ENCODE results near the gene SMIM32.
A peak's percentile ranks its signal among the peaks of the same experiment; 100 is the strongest.

SMIM32 gene

DNA sequence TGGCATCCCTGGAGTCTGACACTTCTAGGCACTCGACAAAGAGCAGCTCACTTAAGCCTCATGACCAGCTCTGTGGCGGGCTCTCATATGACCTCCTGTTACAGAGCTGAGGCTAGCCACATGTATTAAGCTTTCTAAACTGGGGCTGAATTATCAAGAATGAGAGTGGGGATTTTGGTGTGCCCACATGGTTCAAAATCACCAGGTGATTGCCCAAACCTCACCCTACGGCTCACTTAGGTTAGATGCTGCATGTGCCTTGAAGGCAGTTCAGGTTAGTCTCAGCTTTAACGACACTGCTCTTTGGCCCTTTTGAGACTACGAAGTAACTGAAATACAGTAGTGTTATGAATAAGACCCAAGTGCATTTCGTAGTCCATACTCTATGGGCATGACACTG is 39.4 kb upstream of the SMIM32 start:
- TF ChIP-seq, protein P1, sequence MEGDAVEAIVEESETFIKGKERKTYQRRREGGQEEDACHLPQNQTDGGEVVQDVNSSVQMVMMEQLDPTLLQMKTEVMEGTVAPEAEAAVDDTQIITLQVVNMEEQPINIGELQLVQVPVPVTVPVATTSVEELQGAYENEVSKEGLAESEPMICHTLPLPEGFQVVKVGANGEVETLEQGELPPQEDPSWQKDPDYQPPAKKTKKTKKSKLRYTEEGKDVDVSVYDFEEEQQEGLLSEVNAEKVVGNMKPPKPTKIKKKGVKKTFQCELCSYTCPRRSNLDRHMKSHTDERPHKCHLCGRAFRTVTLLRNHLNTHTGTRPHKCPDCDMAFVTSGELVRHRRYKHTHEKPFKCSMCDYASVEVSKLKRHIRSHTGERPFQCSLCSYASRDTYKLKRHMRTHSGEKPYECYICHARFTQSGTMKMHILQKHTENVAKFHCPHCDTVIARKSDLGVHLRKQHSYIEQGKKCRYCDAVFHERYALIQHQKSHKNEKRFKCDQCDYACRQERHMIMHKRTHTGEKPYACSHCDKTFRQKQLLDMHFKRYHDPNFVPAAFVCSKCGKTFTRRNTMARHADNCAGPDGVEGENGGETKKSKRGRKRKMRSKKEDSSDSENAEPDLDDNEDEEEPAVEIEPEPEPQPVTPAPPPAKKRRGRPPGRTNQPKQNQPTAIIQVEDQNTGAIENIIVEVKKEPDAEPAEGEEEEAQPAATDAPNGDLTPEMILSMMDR (IDR thresholded peaks at IDR 0.05; ENCODE audit: extremely low read depth, insufficient read depth, missing control alignments): no peak
- peak; percentile 32 for DNase-seq (ENCODE audit: low spot score)
- in situ Hi-C loops (cut with MboI; ENCODE audit: low pct_unique_long_range_greater_than_20kb, low sequenced_read_pairs, unreplicated experiment): loop anchor here (25.0 kb wide), 1 partner anchor 180 kb away; no protein-coding TSS in a partner anchor

GRCh38 chr5:136230176-136230575 is 37.2 kb upstream of the SMIM32 start:
- no peak for DNase-seq (ENCODE audit: low spot score)
- in situ Hi-C loops (cut with MboI; ENCODE audit: low pct_unique_long_range_greater_than_20kb, low sequenced_read_pairs, unreplicated experiment): loop anchor here (25.0 kb wide), 1 partner anchor 182 kb away; no protein-coding TSS in a partner anchor
- TF ChIP-seq, protein P1 (IDR thresholded peaks at IDR 0.05; ENCODE audit: extremely low read depth, insufficient read depth, missing control alignments): no peak

DNA sequence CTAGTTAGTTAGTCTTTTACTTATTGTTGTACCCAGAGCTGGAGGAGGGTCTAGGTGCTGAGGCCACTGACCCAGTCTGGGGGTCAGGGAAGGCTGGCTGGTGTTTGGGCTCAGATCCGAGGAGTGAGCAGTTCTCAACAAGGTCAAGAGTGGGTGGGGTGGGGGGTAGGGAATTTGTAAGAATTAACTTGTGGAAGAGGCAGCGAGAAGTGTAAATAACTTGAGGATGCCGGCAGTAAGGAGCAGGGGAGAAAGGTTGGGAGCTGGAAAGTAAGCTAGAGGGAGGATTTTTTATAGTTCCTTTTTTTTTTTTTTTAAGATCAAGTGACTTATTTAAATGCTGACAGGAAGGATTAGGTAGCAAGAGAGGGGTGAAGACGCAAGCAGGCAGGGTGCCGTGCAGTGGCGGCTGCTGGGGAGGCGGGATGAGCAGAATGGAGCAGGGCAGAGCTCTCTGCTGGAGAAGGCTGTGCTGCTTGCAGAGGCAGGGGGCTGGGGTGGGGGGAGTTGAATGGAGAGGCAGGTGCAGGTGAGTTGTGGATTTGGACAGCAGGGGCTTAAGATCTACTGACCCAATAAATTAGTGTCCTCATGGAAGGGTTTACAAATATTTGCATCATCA is 35.3 kb upstream of the SMIM32 start:
- in situ Hi-C loops (cut with MboI; ENCODE audit: low pct_unique_long_range_greater_than_20kb, low sequenced_read_pairs, unreplicated experiment): loop anchor here (25.0 kb wide), 1 partner anchor 184 kb away; no protein-coding TSS in a partner anchor
- no peak for DNase-seq (ENCODE audit: low spot score)
- TF ChIP-seq, protein P1 (IDR thresholded peaks at IDR 0.05; ENCODE audit: extremely low read depth, insufficient read depth, missing control alignments): no peak

GRCh38 chr5:136226401-136226800 is 33.4 kb upstream of the SMIM32 start:
- no peak for DNase-seq (ENCODE audit: low spot score)
- in situ Hi-C loops (cut with MboI; ENCODE audit: low pct_unique_long_range_greater_than_20kb, low sequenced_read_pairs, unreplicated experiment): loop anchor here (25.0 kb wide), 1 partner anchor 186 kb away; no protein-coding TSS in a partner anchor
- TF ChIP-seq, protein P1 (IDR thresholded peaks at IDR 0.05; ENCODE audit: extremely low read depth, insufficient read depth, missing control alignments): no peak

GRCh38 chr5:136225796-136226195 is 32.8 kb upstream of the SMIM32 start:
- DNase-seq (ENCODE audit: low spot score): no peak
- TF ChIP-seq, protein P1 (IDR thresholded peaks at IDR 0.05; ENCODE audit: extremely low read depth, insufficient read depth, missing control alignments): no peak
- in situ Hi-C loops (cut with MboI; ENCODE audit: low pct_unique_long_range_greater_than_20kb, low sequenced_read_pairs, unreplicated experiment): loop anchor here (25.0 kb wide), 1 partner anchor 187 kb away; no protein-coding TSS in a partner anchor

DNA sequence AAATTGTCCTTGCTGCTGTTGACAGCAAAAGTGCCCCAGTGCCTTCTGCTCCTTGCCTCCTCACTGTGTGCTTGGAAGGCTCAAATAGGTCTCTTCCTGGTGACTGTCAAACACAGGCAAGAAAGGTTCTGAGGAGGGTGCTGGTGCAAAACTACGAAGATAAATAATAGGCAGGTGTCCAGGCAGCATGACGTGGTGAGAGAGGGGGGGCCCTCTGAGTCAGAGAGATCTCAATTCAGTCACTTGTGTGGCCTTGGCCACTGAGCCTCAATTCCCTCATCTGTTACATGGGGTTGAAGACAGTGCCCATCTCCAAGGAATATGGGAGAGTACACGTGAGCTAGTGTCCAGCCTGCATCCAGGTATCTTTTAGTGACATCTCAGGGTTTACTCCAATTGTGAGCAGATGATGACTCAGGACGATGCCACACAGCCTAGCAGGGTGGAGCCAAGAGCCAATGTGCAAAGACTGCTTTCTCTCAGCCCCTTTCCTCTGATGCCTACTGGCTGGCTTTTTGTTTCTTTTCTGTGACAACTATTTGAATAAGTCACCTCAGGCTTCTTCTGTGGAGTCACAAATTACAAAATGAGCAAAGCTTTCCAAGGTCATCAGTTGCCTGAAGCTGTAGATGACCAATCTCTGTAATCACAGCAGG is 29.7 kb upstream of the SMIM32 start:
- no peak for DNase-seq (ENCODE audit: low spot score)
- TF ChIP-seq, protein P1 (IDR thresholded peaks at IDR 0.05; ENCODE audit: extremely low read depth, insufficient read depth, missing control alignments): no peak
- in situ Hi-C loops (cut with MboI; ENCODE audit: low pct_unique_long_range_greater_than_20kb, low sequenced_read_pairs, unreplicated experiment): no loop called here

All from GM13977 (cell line).